GM23338 (cell line): Measurements from ENCODE around the gene PPP2R5A. TPM values are rescaled to one million over a fixed set of nuclear protein-coding genes. Genes with fewer than 3 reads are reported as not detected.

Source experiments
- ATAC-seq: fragments of 200-7000 bp; cut with Tn5 transposase; 3 replicates; pipeline ENCODE4 v1.9.1; 2020
- DNase-seq: peaks from one replicate; pipeline ENCODE4 v3.0.0-alpha.2; 2015; ENCODE audit warnings: low spot score
- H2AFZ ChIP-seq: fragments of 200-600 bp; sonication (generic); 2 replicates; pipeline ENCODE4 v1.8.0; 2016; ENCODE audit warnings: antibody characterized with exemption, mild to moderate bottlenecking, moderate library complexity
- H3F3A ChIP-seq: fragments of 200-600 bp; sonication (generic); replicated peaks from 2 replicates; pipeline ENCODE4 v1.8.0; 2017; ENCODE audit warnings: antibody characterized with exemption, mixed run types, low read depth
- H3K27ac ChIP-seq: fragments of 200-600 bp; sonication (generic); 2 replicates; pipeline ENCODE4 v1.6.1; 2016; ENCODE audit warnings: low read depth
- H3K27me3 ChIP-seq: fragments of 200-600 bp; sonication (generic); 2 replicates; pipeline ENCODE4 v1.8.0; 2016; ENCODE audit warnings: mild to moderate bottlenecking, mixed run types, moderate library complexity; ENCODE audit not compliant: insufficient read depth
- H3K36me3 ChIP-seq: fragments of 200-600 bp; sonication (generic); 2 replicates; pipeline ENCODE4 v1.8.0; 2016; ENCODE audit warnings: mild to moderate bottlenecking; ENCODE audit not compliant: insufficient read depth
- H3K4me1 ChIP-seq: fragments of 200-600 bp; sonication (generic); 2 replicates; pipeline ENCODE4 v1.8.0; 2016; ENCODE audit warnings: mild to moderate bottlenecking, moderate library complexity; ENCODE audit not compliant: insufficient read depth
- H3K4me2 ChIP-seq: fragments of 200-600 bp; sonication (generic); 2 replicates; pipeline ENCODE4 v1.7.1; 2017; ENCODE audit warnings: mixed run types
- H3K4me3 ChIP-seq: fragments of 200-600 bp; sonication (generic); 2 replicates; pipeline ENCODE4 v1.6.1; 2016; ENCODE audit warnings: mixed run types
- H3K79me2 ChIP-seq: fragments of 200-600 bp; sonication (generic); replicated peaks from 2 replicates; pipeline ENCODE4 v1.8.0; 2017; ENCODE audit warnings: mild to moderate bottlenecking; ENCODE audit not compliant: insufficient read depth
- H3K9me2 ChIP-seq: fragments of 200-600 bp; sonication (generic); 2 replicates; pipeline ENCODE4 v1.8.0; 2017; ENCODE audit not compliant: insufficient read depth
- H4K20me1 ChIP-seq: fragments of 200-600 bp; sonication (generic); replicated peaks from 2 replicates; pipeline ENCODE4 v1.8.0; 2017; ENCODE audit warnings: mild to moderate bottlenecking; ENCODE audit not compliant: insufficient read depth
- H3K27ac Mint-ChIP-seq: 2 replicates; pipeline ENCODE4 v1.8.0; 2020; ENCODE audit warnings: inconsistent platforms, mild to moderate bottlenecking, moderate library complexity, mixed read lengths
- H3K27me3 Mint-ChIP-seq: 3 replicates; pipeline ENCODE4 v1.8.0; 2022; ENCODE audit warnings: low read depth, mild to moderate bottlenecking, moderate library complexity, mixed read lengths, inconsistent platforms; ENCODE audit not compliant: insufficient read depth, poor library complexity
- H3K36me3 Mint-ChIP-seq: 3 replicates; pipeline ENCODE4 v1.8.0; 2021; ENCODE audit warnings: low read depth, mild to moderate bottlenecking, inconsistent platforms, moderate library complexity, mixed read lengths
- H3K4me1 Mint-ChIP-seq: 3 replicates; pipeline ENCODE4 v1.8.0; 2020; ENCODE audit warnings: mild to moderate bottlenecking, inconsistent platforms, mixed read lengths
- H3K4me3 Mint-ChIP-seq: 3 replicates; pipeline ENCODE4 v1.8.0; 2021; ENCODE audit warnings: moderate library complexity, mild to moderate bottlenecking, inconsistent platforms, mixed read lengths
- H3K9me3 Mint-ChIP-seq: 3 replicates; pipeline ENCODE4 v1.8.0; 2020; ENCODE audit warnings: moderate library complexity, mild to moderate bottlenecking, inconsistent platforms, mixed read lengths
- CTCF ChIP-seq, 2 experiments: fragments of 200-600 bp in 1 of 2; sonication (generic) in 1 of 2; conservative IDR thresholded peaks; 2 replicates each; pipeline versions ENCODE4 v1.5.1 to v1.6.1; 2016 to 2017; ENCODE audit warnings: antibody characterized with exemption in 2 of 2, low read depth in 2 of 2, mild to moderate bottlenecking in 2 of 2, moderate library complexity in 1 of 2
- JUNB ChIP-seq: IDR thresholded peaks from one replicate; pipeline ENCODE4 v1.6.1; 2016; ENCODE audit warnings: antibody characterized with exemption; ENCODE audit not compliant: unreplicated experiment
- POLR2AphosphoS5 ChIP-seq: IDR thresholded peaks from 2 replicates; pipeline ENCODE4 v1.6.1; 2016; ENCODE audit warnings: antibody characterized with exemption, low read depth
- REST ChIP-seq: IDR thresholded peaks from one replicate; pipeline ENCODE4 v1.6.1; 2018; ENCODE audit warnings: antibody characterized with exemption; ENCODE audit not compliant: unreplicated experiment
- STAT1 ChIP-seq: IDR thresholded peaks from one replicate; pipeline ENCODE4 v1.6.1; 2016; ENCODE audit warnings: antibody characterized with exemption; ENCODE audit not compliant: unreplicated experiment
- ZNF462 ChIP-seq: fragments of 250-450 bp; sonication (Bioruptor Pico); IDR thresholded peaks from 2 replicates; pipeline ENCODE4 v1.5.0; 2020; ENCODE audit warnings: mild to moderate bottlenecking, moderate library complexity
- polyA plus RNA-seq: library from polyadenylated mRNA; unstranded; fragments of >200 nt; fragmentation: Nextera tagmentation; extraction: Ambion mirVana; gene quantifications from 2 replicates; pipeline ENCODE4 v1.2.1, GENCODE V29; 2016
- total RNA-seq: library from RNA; depleted of rRNA; stranded (reverse); fragments of >200 nt; shearing (Covaris generic); gene quantifications from 2 replicates; pipeline ENCODE4 v1.2.3, GENCODE V29; 2014

PPP2R5A gene
- total and polyA plus RNA-seq, 2 experiments from 2014 or later, result 16.2 to 43.5 TPM

- no peak overlapping the region for H3K4me3 Mint-ChIP-seq
- H2AFZ ChIP-seq, result no peak overlapping the region
- H3K27me3 ChIP-seq, result no peaks in the 10 kb centered on the region
- ATAC-seq (no peak), DNase-seq (no peak)
- no peaks in the 10 kb centered on the region for H3K4me1 Mint-ChIP-seq
- H3K36me3 Mint-ChIP-seq, result no peaks in the 10 kb centered on the region
- H3K27ac Mint-ChIP-seq, result no peak overlapping the region
- no peaks in the 10 kb centered on the region for H3F3A ChIP-seq
- H3K9me3 Mint-ChIP-seq, result no peaks in the 10 kb centered on the region
- no peaks in the 10 kb centered on the region for H3K4me1 ChIP-seq
- H3K36me3 ChIP-seq, result no peaks in the 10 kb centered on the region
- H3K27ac ChIP-seq, result no peak overlapping the region
- H3K79me2 ChIP-seq, result no peaks in the 10 kb centered on the region
- no peak overlapping the region for H3K4me2 ChIP-seq
- H4K20me1 ChIP-seq, result no peaks in the 10 kb centered on the region
- TF ChIP-seq STAT1 (no peak), POLR2AphosphoS5 (no peak), ZNF462 (CRISPR knock-in tag) (no peak)
- H3K9me2 ChIP-seq, result no peaks in the 10 kb centered on the region
- peaks cover 1% of the 10 kb centered on the region for H3K27me3 Mint-ChIP-seq
- no peak overlapping the region for H3K4me3 ChIP-seq
Observed at GRCh38 chr1:212247988-212248387, 37.2 kb upstream of the PPP2R5A start.

- Mint-ChIP-seq H3K27me3 (peaks cover 3% of the 10 kb centered on the region), H3K27ac (no peak overlapping the region), H3K9me3 (no peaks in the 10 kb centered on the region), H3K36me3 (no peaks in the 10 kb centered on the region), H3K4me3 (no peak overlapping the region), H3K4me1 (peaks cover 7% of the 10 kb centered on the region)
- H3K79me2 ChIP-seq, result no peaks in the 10 kb centered on the region
- H3K4me3 ChIP-seq, result no peak overlapping the region
- H3K27me3 ChIP-seq, result no peaks in the 10 kb centered on the region
- ATAC-seq (no peak), DNase-seq (no peak)
- no peaks in the 10 kb centered on the region; the same call in 1 of the 2 replicates for H3K9me2 ChIP-seq
- H3K27ac ChIP-seq, result no peak overlapping the region
- H3K4me1 ChIP-seq, result no peaks in the 10 kb centered on the region
- H4K20me1 ChIP-seq, result no peaks in the 10 kb centered on the region
- no peak overlapping the region for H2AFZ ChIP-seq
- no peak overlapping the region for H3K4me2 ChIP-seq
- H3F3A ChIP-seq, result no peaks in the 10 kb centered on the region
- no peaks in the 10 kb centered on the region for H3K36me3 ChIP-seq
- no peak for TF ChIP-seq JUNB
- TF ChIP-seq REST, result no peak
- TF ChIP-seq CTCF (conservative IDR thresholded peaks at IDR 0.05; ENCODE audit: low read depth in 2 of 2), result no peak
Observed at GRCh38 chr1:212254853-212255363, 30.3 kb upstream of the PPP2R5A start.
